SK-N-SH (cell line): ENCODE data around the gene KIF1A. TPM values are rescaled to one million over a fixed set of nuclear protein-coding genes. Genes with fewer than 3 reads are reported as not detected.

ENCODE experiments used
- CTCF ChIA-PET: fragments of 300-600, 350-600 bp; formaldehyde crosslinking; extraction: SDS; loops from one replicate; lab custom pipeline; 2021; lab: Yijun Ruan, JAX
- POLR2A ChIA-PET: fragments of 350-600 bp; sonication (Branson Sonifier 250); formaldehyde crosslinking; extraction: SDS; loops from one replicate; lab custom pipeline; 2020; ENCODE audit warnings: antibody characterized with exemption, inconsistent platforms; lab: Yijun Ruan, JAX
- DNase-seq: peaks from one replicate; pipeline ENCODE4 v3.0.0; 2012
- H2AFZ ChIP-seq: fragments of 200-600 bp; sonication (generic); 2 replicates; pipeline ENCODE4 v1.8.1; 2016; ENCODE audit warnings: antibody characterized with exemption, mild to moderate bottlenecking, low read depth
- H3F3A ChIP-seq: fragments of 200-600 bp; sonication (generic); replicated peaks from 2 replicates; pipeline ENCODE3; 2016; ENCODE audit warnings: antibody characterized with exemption, mild to moderate bottlenecking; ENCODE audit not compliant: insufficient read depth
- H3K27ac ChIP-seq, 2 experiments: fragments of 200-500 bp in 1 of 2; fragments of 200-600 bp in 1 of 2; sonication (Bioruptor generic) in 1 of 2; sonication (generic), shearing (Covaris generic) in 1 of 2; 2 replicates each; pipeline versions ENCODE4 v1.5.1 to v1.6.1; 2014 to 2016; ENCODE audit warnings: low read depth in 2 of 2, inconsistent platforms in 1 of 2, low read length in 1 of 2, mild to moderate bottlenecking in 1 of 2, mixed read lengths in 1 of 2
- H3K27me3 ChIP-seq: fragments of 200-600 bp; sonication (generic), shearing (Covaris generic); 2 replicates; pipeline ENCODE4 v1.6.1; 2016; ENCODE audit warnings: mixed run types; ENCODE audit not compliant: insufficient read depth
- H3K36me3 ChIP-seq, 2 experiments: fragments of 200-500 bp in 1 of 2; fragments of 200-600 bp in 1 of 2; sonication (Bioruptor generic) in 1 of 2; sonication (generic) in 1 of 2; replicated peaks in 1 of 2; 2 replicates each; pipeline versions ENCODE3 to v1.5.1; 2014 to 2016; ENCODE audit warnings: low read length in 1 of 2, mild to moderate bottlenecking in 1 of 2; ENCODE audit not compliant: insufficient read depth in 2 of 2, control insufficient read depth in 1 of 2
- H3K4me1 ChIP-seq, 2 experiments: fragments of 200-500 bp in 1 of 2; fragments of 200-600 bp in 1 of 2; sonication (Bioruptor generic) in 1 of 2; sonication (generic), shearing (Covaris generic) in 1 of 2; 2 replicates each; pipeline versions ENCODE4 v1.5.1 to v1.6.1; 2014 to 2016; ENCODE audit warnings: low read depth in 1 of 2, low read length in 1 of 2, mixed run types in 1 of 2; ENCODE audit not compliant: insufficient read depth in 2 of 2, control insufficient read depth in 1 of 2
- H3K4me2 ChIP-seq: fragments of 200-600 bp; sonication (generic), shearing (Covaris generic); 2 replicates; pipeline ENCODE4 v1.6.1; 2017; ENCODE audit warnings: mixed run types
- H3K4me3 ChIP-seq, 2 experiments: fragments of 200-500 bp in 1 of 2; fragments of 200-600 bp in 1 of 2; sonication (Bioruptor generic) in 1 of 2; sonication (generic), shearing (Covaris generic) in 1 of 2; 2 replicates each; pipeline versions ENCODE4 v1.5.1 to v1.8.1; 2014 to 2016; ENCODE audit warnings: low read depth in 2 of 2, inconsistent platforms in 1 of 2, low read length in 1 of 2, mild to moderate bottlenecking in 1 of 2, mixed read lengths in 1 of 2, moderate library complexity in 1 of 2
- H3K79me2 ChIP-seq: fragments of 200-600 bp; sonication (generic); 2 replicates; pipeline ENCODE4 v1.8.1; 2017; ENCODE audit warnings: mild to moderate bottlenecking; ENCODE audit not compliant: insufficient read depth
- H3K9ac ChIP-seq: fragments of 200-600 bp; sonication (generic); 2 replicates; pipeline ENCODE4 v1.6.1; 2017; ENCODE audit warnings: mixed run types
- H3K9me2 ChIP-seq: fragments of 200-600 bp; sonication (generic); 2 replicates; pipeline ENCODE4 v1.6.1; 2017; ENCODE audit warnings: mixed run types
- H3K9me3 ChIP-seq: fragments of 200-600 bp; sonication (generic); 2 replicates; pipeline ENCODE4 v1.6.1; 2017; ENCODE audit warnings: mixed run types, mild to moderate bottlenecking, moderate library complexity
- H4K20me1 ChIP-seq: fragments of 200-600 bp; sonication (generic); 2 replicates; pipeline ENCODE4 v1.6.1; 2017; ENCODE audit warnings: mild to moderate bottlenecking, mixed run types; ENCODE audit not compliant: insufficient read depth
- EP300 ChIP-seq, 2 experiments: IDR thresholded peaks; 2 replicates each; pipeline versions ENCODE4 v1.4.0 to v1.6.1; 2012; ENCODE audit warnings: borderline replicate concordance in 1 of 2, low read depth in 1 of 2, low read length in 1 of 2
- GATA2 ChIP-seq: sonication (generic); formaldehyde crosslinking; IDR thresholded peaks from 2 replicates; pipeline ENCODE4 v1.5.0; 2020; ENCODE audit warnings: mild to moderate bottlenecking, missing genetic modification reagents
- WGBS: methylation state at CpG from one replicate; pipeline ENCODE4 v1.1.6; 2017; ENCODE audit warnings: low lambda C conversion rate; 5-methylcytosine and 5-hydroxymethylcytosine counted together
- polyA plus RNA-seq, 3 experiments: library from polyadenylated mRNA; depleted of rRNA; stranded (reverse); fragments of >200 nt; gene quantifications; 2 replicates each; pipeline ENCODE4 v1.2.3, GENCODE V29; 2012
- TF ChIP-seq, protein P1 (sequence below): IDR thresholded peaks from 2 replicates; pipeline ENCODE4 v1.6.1; 2012; ENCODE audit warnings: mild to moderate bottlenecking, low read depth, low read length, moderate library complexity
- TF ChIP-seq, protein P2 (sequence below): IDR thresholded peaks from 2 replicates; pipeline ENCODE4 v1.4.0; 2012; ENCODE audit warnings: low read depth, borderline replicate concordance

The KIF1A gene
- polyA plus RNA-seq, 1 of the 3 experiments (the other 2 are of a cell fraction): 0.21 TPM

GRCh38 chr2:240823449-240824336 lies 3.7 kb upstream of the KIF1A start (continued):
- TF ChIP-seq, protein P1, sequence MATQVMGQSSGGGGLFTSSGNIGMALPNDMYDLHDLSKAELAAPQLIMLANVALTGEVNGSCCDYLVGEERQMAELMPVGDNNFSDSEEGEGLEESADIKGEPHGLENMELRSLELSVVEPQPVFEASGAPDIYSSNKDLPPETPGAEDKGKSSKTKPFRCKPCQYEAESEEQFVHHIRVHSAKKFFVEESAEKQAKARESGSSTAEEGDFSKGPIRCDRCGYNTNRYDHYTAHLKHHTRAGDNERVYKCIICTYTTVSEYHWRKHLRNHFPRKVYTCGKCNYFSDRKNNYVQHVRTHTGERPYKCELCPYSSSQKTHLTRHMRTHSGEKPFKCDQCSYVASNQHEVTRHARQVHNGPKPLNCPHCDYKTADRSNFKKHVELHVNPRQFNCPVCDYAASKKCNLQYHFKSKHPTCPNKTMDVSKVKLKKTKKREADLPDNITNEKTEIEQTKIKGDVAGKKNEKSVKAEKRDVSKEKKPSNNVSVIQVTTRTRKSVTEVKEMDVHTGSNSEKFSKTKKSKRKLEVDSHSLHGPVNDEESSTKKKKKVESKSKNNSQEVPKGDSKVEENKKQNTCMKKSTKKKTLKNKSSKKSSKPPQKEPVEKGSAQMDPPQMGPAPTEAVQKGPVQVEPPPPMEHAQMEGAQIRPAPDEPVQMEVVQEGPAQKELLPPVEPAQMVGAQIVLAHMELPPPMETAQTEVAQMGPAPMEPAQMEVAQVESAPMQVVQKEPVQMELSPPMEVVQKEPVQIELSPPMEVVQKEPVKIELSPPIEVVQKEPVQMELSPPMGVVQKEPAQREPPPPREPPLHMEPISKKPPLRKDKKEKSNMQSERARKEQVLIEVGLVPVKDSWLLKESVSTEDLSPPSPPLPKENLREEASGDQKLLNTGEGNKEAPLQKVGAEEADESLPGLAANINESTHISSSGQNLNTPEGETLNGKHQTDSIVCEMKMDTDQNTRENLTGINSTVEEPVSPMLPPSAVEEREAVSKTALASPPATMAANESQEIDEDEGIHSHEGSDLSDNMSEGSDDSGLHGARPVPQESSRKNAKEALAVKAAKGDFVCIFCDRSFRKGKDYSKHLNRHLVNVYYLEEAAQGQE: no peak
- TF ChIP-seq, protein P2, sequence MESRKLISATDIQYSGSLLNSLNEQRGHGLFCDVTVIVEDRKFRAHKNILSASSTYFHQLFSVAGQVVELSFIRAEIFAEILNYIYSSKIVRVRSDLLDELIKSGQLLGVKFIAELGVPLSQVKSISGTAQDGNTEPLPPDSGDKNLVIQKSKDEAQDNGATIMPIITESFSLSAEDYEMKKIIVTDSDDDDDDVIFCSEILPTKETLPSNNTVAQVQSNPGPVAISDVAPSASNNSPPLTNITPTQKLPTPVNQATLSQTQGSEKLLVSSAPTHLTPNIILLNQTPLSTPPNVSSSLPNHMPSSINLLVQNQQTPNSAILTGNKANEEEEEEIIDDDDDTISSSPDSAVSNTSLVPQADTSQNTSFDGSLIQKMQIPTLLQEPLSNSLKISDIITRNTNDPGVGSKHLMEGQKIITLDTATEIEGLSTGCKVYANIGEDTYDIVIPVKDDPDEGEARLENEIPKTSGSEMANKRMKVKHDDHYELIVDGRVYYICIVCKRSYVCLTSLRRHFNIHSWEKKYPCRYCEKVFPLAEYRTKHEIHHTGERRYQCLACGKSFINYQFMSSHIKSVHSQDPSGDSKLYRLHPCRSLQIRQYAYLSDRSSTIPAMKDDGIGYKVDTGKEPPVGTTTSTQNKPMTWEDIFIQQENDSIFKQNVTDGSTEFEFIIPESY: no peak

DNA sequence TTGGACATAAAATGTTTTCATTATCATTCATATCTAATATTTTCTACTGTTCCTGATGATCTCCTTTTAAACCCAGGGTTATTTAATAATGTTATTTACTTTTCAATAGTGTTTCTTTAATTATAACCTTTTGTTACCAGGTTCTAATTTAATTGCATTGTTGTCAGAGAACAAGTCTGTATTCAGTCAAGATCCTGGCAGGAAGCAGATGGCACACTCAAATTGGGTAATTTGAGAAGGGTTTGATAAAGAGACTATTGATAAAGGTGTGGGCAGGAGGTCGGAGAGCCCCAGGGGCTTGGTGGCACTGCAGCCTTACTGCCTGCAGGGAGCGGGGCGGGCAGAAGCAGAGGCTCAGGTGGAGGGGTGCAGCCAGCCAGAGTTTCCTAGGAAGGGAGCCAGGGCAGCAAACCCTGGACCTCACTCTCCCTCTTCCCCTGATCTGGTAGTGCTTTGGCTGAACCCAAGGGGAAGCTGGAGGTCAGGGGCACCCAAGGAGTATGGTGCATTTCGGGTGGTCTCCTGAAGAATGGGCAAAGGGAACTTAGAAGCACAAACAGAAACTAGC lies 2.3 kb upstream of the KIF1A start:
- POLR2A ChIA-PET: no interaction called here

More for the DNA sequence above, 2.3 kb upstream of the KIF1A start:
- no peaks in the 10 kb centered on the region for H3K9me3 ChIP-seq
- no peak overlapping the region for H3K4me3 ChIP-seq
- H3K4me2 ChIP-seq: no peak overlapping the region
- no peaks in the 10 kb centered on the region for H4K20me1 ChIP-seq
- H3F3A ChIP-seq: no peaks in the 10 kb centered on the region
- H3K79me2 ChIP-seq: no peaks in the 10 kb centered on the region
- no peaks in the 10 kb centered on the region for H3K36me3 ChIP-seq
- no peak overlapping the region for H2AFZ ChIP-seq
- H3K27ac ChIP-seq: no peak overlapping the region
- DNase-seq: no peak
- CTCF ChIA-PET: interaction anchor here (0.9 to 6.8 kb wide), 5 partner anchors 11 to 396 kb away, joined by 3 to 50 read pairs (median 3); no protein-coding TSS in a partner anchor
- no peaks in the 10 kb centered on the region for H3K9me2 ChIP-seq
- peaks cover 0 to 15% of the 10 kb centered on the region in 2 experiments; a peak in 1 of 4 replicates for H3K4me1 ChIP-seq
- H3K27me3 ChIP-seq: peaks cover 36% of the 10 kb centered on the region
- TF ChIP-seq, protein P2: no peak
- TF ChIP-seq EP300 (IDR thresholded peaks at IDR 0.05; ENCODE audit: borderline replicate concordance in 1 of 2, low read depth in 1 of 2, low read length in 1 of 2) (peak in 1 of 2 experiments; percentile 58; a peak in 1 of 4 replicates), GATA2 (CRISPR knock-in tag) (peak; percentile 81)
- 48% methylated on average over 4 of the region's 4 CpGs for WGBS
- no peak overlapping the region for H3K9ac ChIP-seq
